HG02870 (cell line): ENCODE results near the gene CARNS1.

ENCODE experiments used
- ATAC-seq: cut with Tn5 transposase; IDR thresholded peaks from one replicate; pipeline ENCODE4 v1.9.1; 2021; ENCODE audit warnings: mild to moderate bottlenecking, moderate library complexity; ENCODE audit not compliant: unreplicated experiment

Gene CARNS1, protein sequence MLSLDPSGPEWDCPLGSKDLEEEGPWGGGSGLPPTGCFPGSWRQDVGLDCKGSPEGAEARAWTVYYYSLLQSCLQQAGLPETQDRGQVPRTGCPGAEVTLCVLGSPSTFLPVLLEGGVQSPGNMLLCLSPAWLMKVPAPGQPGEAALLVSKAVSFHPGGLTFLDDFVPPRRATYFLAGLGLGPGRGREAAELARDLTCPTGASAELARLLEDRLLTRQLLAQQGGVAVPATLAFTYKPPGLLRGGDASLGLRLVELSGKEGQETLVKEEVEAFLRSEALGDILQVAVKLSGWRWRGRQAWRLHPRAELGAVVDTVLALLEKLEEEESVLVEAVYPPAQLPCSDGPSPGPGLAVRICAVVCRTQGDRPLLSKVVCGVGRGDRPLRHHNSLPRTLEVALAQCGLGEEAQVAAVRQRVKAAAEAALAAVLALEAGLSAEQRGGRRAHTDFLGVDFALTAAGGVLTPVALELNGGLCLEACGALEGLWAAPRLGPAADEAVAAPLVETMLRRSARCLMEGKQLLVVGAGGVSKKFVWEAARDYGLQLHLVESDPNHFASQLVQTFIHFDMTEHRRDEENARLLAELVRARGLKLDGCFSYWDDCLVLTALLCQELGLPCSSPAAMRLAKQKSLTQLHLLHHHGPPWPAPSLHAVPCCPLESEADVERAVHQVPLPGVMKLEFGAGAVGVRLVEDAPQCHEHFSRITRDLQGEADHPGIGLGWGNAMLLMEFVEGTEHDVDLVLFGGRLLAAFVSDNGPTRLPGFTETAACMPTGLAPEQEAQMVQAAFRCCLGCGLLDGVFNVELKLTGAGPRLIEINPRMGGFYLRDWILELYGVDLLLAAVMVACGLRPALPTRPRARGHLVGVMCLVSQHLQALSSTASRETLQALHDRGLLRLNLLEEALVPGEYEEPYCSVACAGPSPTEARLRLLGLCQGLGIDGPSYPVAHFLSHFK

DNA sequence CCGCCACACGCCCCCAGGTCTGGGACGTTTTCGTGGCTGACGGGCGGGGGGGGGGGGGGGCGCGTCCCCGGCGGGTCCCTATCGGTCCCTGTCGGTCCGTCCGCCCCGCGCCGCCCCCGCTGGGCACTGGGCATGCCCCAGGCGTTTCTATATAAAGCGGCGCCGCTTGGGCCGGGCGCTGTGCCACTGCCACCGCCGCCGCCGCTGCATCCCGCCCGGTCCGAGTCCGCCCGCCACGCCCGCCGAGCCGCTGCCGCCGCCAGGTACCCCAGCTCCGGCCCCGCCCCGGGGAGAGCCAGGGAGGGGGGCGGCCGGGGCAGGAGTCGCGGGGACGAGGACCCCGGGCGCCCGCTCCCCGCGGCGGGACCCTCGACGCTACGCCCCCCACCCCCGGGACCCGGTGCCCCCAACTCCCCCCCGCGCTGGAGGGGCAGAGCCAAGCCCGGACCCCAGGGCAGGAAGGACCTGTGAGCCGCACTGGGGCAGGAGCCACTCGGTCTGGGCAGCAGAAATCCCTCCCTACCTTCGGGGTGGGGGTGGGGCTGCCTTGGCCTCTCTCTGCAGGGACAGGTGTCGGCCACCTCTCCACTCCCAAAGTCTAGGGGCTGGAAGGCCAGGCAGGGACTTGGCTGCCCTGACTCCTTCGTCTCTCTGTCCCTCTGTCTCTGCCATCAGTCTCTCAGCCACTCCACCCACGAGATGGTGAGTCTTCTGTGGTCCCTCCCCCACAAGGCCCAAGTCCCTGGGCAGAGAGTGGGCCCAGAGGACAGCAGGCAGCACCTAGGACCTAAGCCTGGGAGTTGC, at the start of gene CARNS1:
Gene CARNS1, plus strand, starts transcription at position 178 of the 804 bp plus-strand sequence. Its CDS starts 522 bp downstream, at position 700.
- no peak for ATAC-seq

DNA sequence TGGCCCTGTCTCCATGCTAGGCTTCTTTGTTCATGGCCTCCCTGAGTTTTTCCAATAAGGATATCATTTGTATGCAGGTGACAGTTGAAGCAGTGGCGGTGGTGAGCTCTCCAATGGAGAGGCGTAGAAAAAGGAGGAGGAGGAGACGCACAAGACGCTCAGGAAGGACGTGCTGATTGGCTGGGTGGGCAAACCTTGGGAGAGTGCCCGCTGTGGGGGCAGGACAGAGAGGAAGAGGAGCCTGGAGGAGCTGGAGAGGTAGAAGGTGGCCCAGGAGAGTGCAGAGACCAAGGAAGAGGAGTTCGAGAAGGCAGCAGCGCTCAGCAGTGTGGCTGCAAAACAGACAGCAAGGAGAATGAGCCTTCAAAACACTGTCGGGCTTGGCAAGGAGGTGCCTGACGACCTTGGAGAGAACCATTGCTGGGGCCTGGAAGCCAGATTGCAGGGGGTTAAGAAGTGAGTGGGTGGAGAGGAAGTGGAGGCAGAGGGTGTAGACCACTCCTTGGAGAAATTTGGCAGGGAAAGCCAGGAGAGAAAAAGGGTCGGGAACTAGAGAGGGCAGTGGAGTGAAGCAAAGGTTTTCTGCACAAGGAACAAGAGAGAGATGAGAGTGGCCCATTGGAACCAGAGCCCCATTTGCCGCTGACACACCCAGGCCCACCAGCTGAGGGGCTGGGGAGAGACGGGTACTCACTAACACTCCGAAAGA, 49.6 kb upstream of the CARNS1 start:
- ATAC-seq = no peak

DNA sequence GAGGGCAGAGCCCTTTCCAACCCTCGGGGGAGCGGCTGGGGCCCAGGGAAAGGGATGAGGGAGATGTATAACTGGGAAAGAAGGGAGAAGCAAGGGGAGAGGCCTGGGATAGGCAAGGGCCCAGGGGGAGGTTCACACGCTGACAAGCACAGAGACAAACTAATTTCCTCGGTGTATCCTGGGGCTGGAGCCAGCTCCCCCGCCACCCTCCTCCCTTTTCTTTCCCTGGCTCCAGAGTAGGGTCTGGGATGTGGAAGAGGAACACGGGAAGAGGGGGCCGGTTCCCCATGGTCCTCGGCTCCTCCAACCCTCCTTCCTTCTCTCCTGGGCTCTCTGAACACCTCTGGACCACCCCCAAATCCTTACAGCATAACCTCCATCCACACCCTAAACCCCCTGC, 48.9 kb upstream of the CARNS1 start:
- ATAC-seq = no peak

DNA sequence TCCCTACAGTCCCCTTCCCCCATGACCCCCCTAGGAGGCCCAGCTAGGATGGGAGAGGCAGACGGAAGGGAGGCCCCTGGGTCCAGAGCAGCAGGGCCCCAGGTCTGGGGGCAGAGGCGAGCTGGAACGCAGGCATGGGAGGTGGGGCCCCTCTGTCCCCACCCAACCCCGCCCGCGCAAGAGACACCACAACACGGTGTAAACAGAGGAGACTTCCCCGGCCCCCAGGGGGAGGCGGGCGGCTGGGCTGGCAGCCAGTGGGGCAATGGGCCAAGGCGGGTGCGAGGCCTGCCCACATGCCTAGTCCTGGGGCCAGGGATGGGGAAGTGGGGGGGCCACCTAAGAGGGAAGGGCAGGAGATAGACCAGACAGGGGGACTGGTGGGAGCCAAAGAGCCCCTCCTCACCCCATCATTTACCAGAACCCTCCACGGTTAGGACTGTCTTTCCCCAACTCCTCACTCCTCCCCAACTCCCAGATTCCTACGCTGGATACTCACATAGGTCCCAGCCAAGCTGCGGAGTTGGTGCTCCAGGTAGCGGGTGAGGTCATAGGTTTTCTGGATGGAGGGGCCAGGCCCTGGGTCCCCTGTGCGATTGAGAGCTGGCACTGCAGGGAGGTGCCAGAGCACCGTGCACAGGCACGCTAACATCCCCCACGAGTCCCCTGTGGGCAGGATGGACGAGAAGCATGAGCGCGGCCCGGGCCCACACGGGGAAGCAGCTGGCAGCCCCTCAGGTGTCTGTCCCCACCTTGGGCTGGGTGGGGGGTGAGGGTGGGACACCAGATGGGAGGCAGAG, 48.3 kb upstream of the CARNS1 start:
- no peak for ATAC-seq

DNA sequence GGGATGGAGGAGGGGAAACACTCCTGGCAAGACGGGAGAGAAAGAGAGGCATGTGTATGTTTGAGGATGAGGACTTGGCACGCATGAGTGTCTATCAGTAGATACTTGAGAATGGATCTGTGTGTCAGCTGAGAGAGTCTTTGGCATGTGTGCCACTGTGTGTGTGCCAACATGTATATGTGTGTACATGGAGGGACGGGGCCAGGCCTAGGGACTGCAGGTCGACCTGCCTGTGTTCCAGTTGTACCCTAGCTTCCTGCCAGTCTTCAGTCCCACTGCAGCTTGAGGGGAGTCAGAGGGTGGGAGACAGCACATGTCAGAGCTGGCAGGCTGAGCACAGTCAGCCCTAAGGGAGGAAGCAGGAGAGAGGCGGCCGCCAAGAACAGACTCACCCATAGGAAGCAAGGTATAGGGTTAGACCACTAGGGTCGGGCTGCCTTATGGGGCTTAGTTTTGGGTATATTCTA, 47.7 kb upstream of the CARNS1 start:
- no peak for ATAC-seq

DNA sequence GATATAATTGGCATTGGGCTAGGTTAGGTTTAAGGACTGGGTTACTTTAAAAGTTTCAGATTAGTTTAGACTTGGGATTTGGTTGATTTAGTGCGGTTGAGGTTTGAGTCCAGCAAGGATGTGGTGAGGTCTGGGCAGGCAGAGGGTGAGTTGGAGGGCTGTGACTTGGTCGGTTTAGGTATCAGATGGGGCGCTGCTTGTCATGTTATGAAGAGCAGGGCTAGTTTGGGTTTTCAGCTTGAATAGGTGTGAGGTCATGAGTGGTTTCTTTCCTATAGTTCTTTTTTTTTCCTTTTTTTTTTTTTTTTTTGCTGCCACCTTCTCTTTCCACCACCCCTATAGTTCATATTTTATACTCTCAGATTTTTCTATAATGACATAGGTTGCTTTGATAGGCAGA, 46.9 kb upstream of the CARNS1 start:
- ATAC-seq = no peak

DNA sequence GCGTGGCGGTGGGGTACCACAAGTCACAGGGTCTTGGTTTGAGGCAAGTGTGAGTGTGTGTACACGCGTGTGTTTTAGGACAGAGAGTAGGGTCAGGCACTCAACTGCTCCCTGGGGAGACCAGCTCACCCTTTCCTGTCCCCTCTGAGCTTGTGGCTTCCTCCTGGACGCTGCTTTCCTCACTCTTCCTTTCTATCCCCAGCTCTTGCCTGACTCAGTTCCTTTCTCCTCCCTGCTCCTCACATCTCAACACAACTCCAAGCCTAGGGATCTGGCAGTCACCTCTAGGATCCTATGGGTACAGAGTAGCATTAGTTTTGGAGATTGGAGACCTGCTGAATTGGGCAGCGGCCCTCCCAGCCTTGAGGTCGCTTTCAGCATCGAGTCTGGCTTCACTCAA, 46.2 kb upstream of the CARNS1 start:
- ATAC-seq = no peak

DNA sequence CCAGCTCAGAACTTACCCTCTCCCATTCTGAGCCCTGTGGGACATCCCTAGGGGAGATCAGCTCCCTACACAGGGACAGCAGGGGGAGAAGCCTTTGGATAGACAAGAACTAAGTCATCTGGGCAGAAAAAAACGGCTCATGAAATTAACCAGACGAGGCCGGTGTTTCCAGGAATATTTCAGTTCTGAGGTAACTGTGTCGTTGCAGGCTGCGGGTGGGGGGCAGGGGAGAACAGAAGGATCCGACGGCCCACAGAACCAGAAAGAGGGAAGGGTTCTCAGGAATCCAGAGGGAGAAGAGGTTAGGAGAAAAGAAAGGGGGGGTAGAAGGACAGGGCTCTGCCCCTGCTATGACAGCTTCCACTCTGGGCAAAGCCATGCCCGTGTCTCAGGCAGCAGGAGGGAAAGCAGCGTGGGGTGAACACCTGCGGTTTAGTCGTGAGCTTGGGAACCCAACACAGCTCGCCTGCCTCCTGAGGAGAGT, 45.6 kb upstream of the CARNS1 start:
- ATAC-seq = no peak

DNA sequence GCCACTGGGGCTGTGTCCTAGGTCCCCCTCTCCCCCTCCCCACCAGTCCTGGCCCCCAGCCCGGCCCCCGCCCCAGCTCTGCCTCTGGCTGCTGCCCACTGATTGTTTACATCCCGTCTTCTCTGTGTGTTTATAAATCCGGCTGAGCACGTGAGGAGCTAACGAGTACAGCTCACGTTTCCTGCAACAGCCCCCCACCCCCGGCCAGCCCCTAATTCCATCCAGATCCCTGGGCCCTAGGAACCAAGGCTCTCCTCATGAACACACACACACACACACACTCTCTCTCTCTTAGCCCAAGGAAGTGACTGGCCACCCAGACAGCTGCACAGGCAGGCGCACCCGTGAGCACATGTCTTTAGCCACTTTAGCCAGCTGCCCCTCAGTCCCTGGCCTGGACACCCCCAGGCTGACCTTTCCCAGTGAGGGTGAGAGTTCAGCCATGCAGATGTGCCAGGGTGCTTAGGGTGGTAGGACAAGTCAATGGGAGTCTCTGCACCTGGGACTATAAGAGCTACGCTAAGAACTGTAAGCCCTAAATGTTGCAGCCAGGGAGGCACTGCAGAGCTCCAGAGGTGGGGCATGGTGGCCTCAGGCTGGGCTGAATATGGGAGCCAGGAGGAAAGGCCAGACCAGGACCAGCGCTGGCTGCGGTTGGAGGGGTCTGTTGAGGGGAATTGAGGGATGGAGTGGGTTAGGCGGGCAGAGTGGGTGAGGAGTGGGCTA, 45.0 kb upstream of the CARNS1 start:
- no peak for ATAC-seq

DNA sequence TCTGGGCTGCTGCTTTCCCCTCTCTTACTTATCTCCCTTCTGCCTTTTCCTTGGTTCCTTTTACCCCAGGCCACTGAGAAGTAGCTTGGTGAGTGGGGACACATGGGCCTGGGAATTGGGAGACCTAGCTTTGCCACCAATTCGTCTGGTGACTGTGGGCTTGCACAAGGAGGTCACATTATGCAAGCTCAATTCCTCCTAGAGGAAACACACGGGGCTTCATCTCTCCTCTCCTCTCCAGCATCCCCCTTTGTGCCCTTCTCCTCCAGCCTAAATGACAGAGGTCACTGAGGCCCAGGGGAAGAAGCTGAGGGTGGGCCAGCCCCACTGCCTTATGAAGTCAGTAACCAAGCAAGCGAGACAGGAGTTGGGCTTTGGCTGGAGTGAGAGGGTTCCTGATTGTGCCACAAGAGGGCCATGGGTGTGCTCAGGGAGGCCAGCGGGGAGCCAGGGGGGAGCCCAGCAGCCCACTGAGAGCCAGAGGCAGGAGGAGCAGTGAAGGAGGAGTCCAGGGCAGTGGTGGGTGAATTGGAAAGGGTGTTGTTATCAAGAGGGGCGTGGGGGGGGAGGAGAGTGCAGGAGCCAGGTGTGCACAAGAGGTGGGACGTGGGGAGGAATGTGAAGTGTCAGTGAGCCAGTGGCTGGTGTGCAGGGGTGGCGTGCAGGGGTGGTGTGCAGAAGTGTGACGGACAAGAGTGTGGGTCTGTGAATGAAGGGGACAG, 44.1 kb upstream of the CARNS1 start:
- ATAC-seq = no peak

DNA sequence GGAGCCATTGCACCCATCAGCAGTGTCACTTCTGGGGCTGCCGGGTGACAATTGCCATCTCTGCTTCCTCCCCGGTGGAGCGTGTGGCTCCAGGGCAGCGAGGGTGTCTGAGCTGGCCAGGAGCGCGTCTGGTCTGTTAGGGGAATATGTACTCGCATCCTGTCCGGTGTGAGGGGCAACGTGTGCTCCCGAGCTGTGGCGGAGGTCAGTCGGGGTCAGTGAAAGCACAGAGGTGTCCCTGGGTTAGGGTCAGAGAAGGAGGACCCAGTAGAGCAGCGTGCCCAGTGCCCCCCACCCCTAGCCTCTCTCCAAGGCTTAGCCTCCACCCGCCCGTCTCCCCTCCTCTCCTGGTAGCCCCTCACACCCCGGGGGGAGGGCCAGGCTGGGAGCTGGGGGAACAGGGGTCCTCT, 43.6 kb upstream of the CARNS1 start:
- no peak for ATAC-seq

DNA sequence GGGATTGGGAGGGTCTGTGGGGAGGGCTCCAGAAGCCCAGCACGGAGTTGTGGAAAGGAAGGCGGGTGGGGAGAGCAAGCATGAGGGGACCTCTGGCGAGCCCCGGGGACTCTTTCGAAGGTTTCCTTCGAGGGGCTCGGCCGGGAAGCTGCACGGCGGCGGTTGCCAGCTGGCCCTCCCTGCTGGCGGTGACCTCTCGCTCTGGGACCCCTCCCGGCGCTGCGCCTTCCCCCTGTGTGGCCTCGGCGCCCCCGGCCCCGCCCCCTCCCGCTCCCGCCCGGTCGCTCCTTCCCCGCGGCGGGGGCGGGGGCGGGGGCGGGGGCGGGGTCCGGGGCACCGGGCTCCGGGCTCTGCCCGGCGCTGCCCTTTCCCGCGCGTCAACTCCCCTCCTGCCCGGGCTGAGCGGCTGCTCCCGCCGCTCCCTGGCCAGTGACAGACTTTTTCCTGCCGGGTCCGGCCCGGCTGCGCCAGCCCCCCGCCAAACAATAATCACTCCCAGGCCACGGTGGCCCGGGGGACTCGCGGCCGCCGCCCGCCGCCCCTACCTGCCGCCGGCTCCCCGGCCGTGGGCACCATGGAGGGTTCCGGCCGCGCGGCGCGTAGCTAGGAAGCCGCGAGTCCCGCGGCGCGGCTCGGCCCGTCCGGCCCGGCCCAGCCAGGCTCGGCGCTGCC, 43.0 kb upstream of the CARNS1 start:
- ATAC-seq = no peak

DNA sequence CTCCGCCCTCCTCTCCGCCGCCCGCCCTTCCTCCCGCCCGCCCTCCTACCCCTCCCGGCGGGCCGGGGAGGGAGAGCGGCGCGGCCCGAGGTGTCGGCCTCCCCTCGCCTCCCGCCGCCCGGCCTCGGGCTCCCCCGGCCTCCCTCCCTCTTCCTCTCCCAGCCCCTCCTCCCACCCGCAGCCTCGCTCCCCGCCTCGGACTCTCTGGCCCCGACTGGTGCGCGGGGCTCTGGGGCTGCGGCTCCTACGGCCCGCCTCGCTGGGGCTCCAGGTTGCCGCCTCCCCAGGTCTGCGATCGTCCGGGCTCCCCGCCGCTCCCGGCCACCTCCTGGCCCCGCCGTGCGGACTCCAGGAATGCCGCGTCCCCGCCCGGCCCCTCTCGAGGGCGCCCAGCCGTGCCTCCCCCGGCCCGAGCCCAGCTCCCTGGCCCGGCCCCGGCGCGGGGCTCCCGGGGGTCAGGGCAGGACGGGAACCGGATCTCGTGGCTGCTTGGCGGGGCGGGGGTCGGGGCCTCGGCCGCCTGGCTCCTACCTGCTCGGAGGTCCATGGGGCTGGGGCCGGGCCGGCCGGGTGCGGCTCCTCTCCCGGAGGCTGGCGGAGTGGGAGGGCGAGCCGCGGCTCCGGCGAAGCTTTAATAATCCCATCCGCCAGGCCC, 42.4 kb upstream of the CARNS1 start, which contains the start of gene CLCF1:
Gene CLCF1, minus strand, starts transcription at position 606 of the 655 bp plus-strand sequence. Its CDS starts 59 bp downstream, at position 547.
- ATAC-seq = no peak

DNA sequence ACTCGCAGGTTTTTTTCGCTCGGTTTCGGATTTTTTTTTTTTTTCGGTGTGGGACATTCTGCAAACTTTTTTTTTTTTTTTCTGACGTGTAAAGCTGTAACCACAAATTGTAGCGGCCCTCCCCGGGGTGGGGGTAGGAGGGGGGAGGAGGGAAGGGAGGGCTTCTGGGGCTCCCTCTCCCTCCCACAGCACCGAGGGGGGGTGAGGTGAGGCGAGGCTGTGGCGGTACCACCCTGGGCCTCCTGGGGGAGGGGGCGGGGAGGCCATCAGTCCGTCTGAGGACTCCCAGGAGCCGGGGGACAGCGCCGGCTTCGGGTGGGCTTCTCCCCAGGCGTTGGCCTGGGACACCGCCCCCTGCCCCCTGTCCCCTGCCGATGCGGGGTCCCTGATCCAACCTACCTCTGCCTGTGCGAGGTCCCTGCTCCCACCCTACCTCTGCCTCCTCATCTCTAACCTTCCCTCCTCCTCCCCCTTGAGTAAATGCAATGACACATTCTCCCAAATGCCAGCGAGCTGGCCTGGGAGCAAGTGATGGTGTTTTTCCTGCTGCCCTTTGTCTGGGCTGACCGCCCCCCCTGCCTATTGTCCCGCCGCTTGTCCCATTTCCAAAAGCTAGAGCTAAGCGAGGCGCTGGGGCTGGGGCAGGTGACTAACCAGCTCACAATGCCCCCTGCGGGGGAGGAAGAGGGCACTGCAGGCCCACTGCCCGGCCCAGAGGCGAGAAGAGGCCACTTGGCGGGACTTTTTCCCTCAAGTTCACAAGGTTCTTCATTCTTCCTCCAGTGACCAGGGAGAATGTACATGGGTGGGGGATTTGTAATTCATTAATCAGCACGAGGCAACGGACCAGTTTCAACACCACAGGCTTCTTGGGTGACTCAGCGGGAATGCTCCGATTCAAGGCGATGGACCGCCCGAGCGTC, 41.6 kb upstream of the CARNS1 start:
- no peak for ATAC-seq

DNA sequence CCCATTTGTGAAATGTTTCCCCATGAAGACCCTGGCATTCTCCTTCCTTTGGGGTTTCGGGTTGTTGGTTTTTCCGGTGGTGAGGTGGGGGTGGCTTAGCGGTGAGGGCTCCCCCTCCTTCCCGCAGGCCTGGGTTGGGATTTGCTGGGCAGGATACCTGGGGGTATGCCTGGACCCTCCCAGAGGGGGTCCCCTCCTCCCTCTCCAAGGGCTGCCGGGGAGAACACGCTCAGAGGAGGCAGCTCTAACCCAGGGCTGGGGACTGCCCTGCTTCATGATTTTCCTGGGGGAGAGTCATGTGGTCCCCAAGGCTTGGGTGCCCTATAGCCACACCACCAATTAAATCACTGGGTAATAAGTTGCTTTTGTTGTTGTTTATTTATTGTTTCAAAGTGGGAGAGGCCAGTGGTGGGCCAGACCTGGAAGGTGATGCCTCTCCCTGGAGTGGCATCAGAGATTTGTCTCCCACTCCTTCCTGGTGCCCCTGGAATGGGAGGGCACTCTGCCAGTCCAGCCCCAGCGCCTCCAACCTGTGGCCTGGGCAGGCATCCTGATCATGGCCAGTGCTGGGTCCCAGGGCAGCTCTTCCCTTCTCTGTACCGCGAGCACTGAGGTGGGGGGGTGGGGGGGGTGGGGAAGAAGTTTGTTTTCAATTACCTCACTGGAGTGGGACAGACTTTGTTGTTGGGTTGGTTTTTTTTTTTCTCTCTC, 40.8 kb upstream of the CARNS1 start:
- ATAC-seq = no peak
